HuH-7.5 (cell line): ENCODE results near the gene FIBCD1.

Experiments used
- DNase-seq: peaks from one replicate; pipeline ENCODE4 v3.0.0; 2011; ENCODE audit warnings: low spot score

Gene FIBCD1

DNA sequence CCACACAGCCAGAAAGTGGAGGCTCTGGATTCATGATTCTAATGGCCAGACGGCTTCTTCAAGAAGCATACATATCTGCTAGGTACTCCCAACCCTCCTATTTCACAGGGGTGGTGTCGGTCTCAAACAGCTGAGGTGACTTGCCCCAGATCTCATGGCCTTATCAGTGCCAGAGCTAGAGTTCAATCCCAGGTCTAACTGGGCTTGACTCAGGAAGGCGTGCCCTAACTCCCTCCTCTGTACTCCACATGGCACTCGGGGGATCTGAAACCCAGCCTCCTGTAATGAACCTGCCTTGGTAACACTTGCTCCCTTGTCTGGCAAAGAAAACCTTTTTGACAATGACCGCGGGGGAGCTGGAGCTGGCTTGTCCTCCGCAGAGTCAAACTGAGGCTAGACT, 44.5 kb downstream of the FIBCD1 start:
- DNase-seq, result no peak

DNA sequence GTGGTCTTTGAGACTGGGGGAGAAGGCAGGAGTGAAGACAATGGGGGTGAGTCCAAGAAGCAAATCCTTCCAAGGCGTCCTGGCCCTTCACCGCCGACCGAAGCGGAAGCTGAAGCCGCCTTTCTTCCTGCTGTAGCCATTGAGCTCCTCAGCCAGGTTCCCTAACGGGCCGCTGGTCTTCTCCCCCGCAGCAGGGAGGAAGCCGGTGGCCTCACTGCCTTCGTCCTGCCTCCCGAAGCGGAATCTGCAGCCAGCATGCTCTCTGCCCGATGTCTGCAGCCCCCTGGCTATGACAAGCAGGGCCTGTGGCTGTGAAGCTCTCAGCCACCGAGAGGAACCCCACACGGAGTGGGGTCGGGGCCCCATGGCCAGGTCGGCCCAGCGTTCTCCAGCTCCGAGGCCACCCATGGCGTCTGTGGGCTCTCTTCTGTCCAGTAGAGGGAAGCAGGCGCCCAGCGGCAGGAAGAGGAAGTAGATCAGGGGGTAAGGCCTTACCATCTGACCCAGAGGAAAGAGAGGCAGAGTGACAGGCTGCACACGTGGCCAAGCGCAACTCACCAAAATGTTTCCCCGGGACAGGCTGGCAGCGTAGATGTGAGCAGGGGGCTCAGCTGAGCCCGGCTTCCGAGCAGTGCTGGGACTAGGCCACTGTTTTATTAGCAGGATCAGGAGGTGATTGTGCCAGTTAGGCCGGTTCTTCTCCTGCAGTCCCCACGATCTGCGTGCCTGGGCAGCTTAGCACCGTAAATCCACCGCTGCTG, 45.5 kb downstream of the FIBCD1 start:
- no peak for DNase-seq

DNA sequence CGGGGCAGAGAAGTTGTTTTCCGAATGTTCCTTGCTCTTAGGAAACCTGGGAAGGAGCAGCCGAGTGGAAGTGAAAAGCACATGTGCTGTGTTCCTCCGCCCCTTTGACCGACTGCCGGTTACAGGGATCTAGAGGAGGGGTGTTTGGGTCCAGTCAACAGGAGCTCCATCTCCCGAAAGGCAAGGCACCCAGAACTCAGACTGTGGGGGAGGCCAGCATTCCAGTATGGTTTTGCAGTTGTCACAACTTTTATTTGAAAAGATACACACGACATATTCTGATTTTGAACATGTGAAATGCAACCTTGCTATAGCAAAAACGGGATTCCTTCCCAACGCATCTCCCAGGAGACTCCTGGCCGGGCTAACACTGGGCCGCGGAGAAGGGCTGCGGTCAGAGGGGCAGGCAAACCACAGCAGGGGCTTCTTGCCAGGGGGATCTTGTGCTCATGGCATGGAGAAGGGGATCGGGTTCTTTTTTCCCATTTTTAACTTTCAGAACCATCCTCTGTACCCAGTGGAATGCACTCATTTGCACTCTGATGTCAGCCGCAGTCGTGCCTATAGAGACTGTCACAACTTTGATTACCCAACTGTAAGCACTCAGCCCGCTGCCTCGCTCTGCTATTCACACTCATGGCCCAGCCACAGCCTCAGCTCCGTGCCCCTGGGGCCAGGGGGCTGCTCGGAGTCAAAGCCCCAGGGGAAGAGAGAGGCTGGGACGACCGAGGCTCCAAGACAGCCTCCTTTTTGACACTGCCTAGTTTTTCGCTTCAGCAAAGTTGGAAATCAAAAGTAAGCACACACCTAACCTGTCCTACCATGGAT, 46.4 kb downstream of the FIBCD1 start:
- DNase-seq, result no peak

DNA sequence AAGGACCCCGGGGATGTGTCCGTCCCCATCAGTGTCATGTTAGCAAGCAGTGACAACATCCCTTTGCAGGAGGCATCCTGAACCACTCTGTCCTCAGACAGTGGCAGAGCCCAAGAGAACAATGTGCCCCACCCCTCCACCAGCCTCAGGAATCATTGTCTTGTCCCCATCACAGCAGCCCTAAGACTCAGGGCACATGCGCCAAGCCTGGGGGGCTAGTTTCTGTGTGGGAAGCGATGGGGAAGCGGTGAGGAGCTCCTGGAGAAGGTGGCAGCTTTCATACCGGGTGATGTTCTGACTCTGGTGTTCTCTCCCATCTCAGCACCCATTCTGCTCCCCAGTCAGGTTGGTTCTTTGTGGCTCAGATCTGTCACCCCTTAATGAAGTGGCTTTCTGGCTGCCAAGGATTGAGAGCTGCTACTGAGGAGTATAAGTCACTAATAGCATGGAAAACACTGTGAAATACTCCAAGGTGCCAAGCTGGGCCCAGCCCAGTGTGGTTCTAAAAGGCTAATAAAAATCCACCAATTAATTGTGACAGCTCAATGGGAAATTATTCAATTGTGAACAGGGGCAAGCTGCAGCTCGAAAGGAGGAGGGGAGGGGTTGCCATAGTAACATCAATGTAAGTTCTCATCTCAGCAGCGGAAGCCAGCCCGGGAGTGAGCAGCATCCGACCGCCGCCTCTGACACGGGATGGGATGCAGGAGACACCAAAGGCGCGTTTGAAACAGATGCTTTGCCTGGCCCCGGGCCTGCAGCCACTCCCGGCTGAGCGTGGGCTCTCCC, 47.2 kb downstream of the FIBCD1 start:
- no peak for DNase-seq

DNA sequence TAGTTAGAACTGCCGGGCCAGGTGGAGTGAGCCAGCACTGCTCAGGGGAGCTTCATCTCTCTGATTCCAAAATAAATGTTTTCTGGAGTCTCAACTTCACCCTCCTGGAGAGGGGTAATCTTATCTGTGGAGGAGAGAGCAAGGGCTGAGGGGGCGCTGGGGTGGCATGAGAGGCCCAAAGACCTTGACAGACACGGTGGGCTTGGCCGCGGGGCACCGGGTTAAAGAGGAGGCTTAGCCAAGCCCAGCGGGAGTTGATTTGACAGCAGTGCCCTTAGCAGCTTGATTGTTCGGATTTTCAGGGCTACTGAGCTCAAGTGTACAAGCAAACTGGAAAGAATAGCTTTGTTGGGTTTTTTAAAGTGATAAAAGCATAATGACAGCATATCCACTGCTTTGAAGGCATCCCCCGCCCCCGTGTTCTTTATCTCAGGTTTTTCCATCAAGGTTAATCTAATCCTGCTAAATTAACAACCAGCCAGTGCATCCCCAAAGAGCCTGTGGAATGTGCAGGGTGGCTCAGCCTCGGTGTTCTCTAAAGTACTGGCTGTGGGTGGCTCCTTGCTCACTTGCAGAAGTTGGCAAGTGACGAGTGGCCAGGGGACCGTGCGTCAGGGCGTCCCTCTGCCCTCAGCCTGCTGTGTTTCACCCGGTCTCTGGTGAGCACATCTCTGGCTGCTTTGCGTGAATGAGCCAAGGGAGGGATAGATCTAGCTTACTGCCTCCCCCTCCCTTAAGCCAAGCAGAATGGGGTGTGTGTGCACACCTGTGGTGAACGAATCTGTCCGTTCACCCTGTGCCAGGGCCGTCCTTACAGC, 48.0 kb downstream of the FIBCD1 start:
- no peak for DNase-seq

DNA sequence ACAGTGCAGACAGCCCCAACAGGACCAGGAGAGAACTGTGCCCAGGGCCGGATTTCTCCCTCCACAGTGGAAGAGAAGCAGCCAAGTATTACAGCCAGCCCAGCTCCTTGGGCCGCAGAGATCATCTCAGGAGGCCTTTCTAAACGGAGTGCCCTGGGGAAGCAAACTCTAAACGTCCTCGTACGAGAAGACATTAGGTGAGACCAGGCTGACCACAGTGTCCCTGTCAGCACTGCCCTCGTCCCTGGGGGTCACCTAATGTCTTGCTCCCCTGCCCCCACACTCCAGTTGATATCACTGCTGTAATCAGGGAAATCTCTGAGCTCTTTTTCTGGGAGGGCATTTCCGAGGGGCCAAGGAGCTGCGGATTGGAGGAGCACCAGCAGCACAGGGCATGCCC, 48.9 kb downstream of the FIBCD1 start:
- DNase-seq, result no peak

DNA sequence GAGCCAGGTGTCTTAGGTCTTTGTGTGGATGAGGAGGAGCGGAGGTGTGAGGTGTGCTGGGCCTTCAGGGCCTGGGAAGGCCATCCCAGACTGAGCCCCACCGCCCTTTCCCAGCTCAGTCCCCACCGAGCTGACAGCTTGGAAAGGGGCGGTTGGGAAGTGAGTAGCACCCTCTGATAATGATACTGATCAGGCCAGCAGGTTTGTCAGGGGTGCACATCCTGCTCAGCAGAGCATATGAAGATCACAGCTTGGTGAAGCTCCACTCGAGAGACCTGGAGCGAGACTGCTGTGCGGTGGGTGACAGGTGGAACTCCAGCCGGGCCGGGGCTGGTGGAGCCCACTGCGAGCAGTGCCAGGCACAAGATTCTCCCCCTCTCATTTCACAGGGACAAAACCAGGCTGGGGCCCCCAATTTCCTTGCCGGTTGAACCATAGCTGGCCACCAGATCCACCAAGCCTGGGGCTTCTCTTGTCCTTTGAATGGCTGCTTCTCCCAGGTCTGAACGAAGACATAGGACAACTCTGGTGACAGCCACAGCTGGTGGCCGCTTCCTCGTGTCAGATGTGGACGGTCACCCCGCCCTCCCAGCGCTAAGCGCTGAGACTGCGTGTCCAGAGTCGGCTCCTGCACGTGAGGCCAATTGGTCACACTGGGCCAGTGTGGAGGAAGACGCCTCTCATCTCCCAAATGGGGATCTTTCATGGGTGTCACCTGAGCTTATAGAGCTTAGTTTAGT, 50.7 kb downstream of the FIBCD1 start:
- DNase-seq, result no peak

DNA sequence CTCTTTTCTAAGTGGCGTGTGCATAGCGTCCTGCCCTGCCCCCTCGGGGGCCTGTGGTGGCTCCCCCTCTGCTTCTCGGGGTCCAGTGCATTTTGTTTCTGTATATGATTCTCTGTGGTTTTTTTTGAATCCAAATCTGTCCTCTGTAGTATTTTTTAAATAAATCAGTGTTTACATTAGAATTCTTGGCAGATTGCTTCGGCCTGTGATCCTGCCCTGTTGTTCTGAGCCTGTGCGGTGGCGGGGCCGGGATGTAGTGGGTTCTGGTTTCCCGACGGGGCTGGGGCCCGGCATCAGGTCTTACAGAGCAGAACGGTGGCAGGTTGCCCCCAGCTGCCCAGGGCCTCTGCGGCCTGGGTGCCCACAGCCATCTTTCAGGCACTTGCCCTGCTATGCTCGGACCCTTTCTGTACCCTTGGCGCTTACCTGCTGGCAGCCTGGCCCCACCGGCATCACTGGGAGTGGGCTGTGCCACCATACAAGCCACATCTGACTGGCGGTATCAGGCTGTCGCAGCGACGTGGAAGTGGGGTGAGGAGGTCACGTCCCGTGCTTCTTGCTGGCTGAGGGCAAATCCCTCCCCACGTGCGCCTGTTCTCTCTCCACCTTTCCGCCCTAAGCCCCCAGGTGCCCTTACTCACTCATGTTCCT, 51.4 kb downstream of the FIBCD1 start:
- DNase-seq, result no peak

DNA sequence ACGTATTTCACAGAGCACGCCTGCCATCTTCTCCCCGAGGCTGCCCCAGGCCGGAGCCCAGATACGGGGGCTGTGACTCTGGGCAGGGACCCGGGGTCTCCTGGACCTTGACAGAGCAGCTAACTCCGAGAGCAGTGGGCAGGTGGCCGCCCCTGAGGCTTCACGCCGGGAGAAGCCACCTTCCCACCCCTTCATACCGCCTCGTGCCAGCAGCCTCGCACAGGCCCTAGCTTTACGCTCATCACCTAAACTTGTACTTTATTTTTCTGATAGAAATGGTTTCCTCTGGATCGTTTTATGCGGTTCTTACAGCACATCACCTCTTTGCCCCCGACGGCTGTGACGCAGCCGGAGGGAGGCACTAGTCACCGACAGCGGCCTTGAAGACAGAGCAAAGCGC, 52.1 kb downstream of the FIBCD1 start:
- no peak for DNase-seq

DNA sequence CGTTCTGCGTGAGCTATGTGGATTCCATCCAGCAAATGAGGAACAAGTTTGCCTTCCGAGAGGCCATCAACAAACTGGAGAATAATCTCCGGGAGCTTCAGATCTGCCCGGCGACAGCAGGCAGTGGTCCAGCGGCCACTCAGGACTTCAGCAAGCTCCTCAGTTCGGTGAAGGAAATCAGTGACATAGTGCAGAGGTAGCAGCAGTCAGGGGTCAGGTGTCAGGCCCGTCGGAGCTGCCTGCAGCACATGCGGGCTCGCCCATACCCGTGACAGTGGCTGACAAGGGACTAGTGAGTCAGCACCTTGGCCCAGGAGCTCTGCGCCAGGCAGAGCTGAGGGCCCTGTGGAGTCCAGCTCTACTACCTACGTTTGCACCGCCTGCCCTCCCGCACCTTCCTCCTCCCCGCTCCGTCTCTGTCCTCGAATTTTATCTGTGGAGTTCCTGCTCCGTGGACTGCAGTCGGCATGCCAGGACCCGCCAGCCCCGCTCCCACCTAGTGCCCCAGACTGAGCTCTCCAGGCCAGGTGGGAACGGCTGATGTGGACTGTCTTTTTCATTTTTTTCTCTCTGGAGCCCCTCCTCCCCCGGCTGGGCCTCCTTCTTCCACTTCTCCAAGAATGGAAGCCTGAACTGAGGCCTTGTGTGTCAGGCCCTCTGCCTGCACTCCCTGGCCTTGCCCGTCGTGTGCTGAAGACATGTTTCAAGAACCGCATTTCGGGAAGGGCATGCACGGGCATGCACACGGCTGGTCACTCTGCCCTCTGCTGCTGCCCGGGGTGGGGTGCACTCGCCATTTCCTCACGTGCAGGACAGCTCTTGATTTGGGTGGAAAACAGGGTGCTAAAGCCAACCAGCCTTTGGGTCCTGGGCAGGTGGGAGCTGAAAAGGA, 53.3 kb downstream of the FIBCD1 start:
- no peak for DNase-seq

DNA sequence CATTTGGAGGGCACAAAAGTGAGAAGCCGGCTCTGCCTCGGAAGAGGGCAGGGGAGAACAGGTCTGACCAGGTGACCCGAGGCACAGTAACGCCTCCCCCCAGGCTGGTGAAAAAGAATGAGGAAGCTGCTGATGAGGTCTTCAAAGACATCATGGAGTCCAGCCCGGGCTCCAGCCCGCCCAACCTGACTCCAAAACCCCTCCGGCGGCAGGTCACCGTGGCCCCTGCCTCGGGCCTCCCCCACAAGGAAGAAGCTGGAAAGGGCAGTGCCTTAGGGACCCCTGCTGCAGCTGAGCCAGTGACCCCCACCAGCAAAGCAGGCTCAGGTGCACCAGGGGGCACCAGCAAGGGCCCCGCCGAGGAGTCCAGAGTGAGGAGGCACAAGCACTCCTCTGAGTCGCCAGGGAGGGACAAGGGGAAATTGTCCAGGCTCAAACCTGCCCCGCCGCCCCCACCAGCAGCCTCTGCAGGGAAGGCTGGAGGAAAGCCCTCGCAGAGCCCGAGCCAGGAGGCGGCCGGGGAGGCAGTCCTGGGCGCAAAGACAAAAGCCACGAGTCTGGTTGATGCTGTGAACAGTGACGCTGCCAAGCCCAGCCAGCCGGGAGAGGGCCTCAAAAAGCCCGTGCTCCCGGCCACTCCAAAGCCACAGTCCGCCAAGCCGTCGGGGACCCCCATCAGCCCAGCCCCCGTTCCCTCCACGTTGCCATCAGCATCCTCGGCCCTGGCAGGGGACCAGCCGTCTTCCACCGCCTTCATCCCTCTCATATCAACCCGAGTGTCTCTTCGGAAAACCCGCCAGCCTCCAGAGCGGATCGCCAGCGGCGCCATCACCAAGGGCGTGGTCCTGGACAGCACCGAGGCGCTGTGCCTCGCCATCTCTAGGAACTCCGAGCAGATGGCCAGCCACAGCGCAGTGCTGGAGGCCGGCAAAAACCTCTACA, 54.2 kb downstream of the FIBCD1 start:
- DNase-seq, result no peak

DNA sequence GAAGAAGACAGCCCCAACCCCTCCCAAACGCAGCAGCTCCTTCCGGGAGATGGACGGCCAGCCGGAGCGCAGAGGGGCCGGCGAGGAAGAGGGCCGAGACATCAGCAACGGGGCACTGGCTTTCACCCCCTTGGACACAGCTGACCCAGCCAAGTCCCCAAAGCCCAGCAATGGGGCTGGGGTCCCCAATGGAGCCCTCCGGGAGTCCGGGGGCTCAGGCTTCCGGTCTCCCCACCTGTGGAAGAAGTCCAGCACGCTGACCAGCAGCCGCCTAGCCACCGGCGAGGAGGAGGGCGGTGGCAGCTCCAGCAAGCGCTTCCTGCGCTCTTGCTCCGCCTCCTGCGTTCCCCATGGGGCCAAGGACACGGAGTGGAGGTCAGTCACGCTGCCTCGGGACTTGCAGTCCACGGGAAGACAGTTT, 54.9 kb downstream of the FIBCD1 start:
- DNase-seq, result no peak

DNA sequence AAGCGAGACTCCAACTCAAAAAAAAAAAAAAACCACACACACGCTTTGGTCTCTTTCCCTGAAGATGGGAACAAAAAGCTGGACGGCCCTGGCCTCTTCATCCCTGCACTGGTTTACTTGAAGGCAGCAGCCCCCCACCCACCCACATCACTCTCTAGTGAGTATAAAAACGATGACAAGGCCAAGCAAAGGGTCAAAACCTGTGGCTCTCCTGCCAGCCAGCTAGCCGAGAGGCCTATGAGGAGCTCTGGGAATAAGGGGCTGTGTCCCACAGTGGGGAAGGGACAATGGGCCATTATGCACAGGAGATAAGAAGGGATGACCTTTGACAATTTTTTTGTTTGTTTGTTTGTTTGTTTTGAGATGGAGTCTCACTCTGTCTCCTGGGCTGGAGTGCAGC, 55.6 kb downstream of the FIBCD1 start:
- DNase-seq, result no peak

DNA sequence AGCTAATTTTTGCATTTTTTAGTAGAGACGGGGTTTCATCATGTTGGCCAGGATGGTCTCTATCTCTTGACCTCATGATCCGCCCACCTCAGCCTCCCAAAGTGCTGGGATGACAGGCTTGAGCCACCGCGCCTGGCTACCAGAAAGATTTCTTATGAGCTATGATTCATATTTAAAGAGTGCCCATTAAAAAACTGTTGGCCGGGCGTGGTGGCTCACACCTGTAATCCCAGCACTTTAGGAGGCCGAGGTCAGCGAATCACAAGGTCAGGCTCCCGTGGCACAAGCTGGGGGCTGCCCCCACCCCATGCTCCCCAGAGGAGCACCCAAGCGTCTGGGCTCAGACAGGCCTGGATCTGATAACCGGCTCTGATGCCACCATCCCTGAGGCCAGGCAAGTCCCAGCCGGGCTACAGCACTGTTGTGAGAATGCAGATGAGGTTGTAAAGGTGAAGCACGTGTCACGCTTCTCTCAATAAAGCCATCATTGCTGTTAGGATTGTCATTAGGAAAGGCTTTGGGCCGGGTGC, 56.3 kb downstream of the FIBCD1 start:
- no peak for DNase-seq

DNA sequence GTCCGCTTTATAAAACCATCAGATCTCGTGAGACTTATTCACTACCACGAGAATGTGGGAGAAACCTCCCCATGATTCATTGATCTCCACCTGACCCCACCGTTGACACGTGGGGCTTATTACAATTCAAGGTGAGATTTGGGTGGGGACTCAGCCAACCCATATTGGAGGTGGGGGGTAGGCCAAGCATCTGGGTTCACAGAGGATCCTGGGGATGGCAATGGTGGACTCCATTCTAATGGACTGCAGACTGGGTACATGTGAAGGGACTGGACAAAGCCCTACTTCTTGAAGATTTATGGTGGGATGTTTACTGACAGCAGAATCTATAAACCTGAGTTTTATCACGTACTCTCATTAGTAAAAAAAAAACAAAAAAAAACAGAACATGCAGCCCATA, 57.5 kb downstream of the FIBCD1 start:
- no peak for DNase-seq

DNA sequence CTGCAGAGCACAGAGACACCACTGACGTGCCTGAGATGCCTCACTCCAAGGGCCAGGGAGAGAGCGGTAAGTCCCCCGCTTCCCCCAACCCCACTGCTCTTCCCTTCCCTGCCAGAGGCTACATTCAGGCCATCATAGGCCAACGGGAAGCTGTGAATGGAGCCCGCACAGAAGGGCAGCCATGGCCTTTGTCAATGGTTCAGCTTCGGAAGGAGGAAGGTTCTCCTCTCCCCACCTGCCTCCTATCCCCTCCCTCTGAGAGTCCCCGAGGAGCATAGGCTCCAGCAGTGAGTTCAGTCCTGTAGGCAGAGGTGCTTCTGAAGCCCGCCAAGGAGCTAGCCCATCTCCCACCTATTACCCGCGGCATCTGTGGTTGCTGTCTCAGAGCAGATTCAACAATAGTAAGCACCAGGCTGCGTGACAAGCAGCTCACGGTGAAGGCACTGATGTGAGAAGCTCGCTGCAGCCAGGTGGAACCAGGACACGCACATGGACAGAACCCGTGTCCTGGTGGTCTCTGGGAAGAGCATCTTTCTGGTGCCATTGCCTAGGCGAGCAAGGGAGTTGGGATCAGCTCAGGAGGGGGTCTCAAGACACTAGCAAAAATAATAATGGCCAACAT, 58.3 kb downstream of the FIBCD1 start:
- DNase-seq, result no peak

DNA sequence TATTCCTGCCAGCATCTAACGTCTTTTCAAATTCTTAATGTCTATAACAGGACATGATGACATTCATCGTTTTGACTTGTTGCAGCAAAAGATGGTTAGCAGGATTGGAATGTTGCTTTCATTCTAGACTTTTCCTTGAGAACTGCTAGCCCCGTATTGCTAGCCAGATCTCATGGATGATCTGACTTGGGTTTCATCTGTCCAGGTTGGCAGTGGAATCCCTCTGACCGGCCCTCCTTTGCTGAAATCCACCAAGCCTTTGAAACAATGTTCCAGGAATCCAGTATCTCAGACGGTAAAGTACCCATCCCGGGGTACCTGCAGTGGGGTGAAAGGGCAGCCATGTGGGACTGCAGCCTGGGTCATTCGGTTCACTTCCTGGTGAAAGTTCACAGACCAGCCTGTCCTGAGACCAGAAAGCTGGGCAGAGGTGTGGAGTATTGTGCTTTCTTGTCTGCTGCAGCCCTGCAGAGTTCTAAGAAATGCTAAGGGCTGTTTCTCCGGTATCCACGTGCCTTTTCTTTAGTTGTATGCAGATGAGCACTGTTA, 59.1 kb downstream of the FIBCD1 start:
- DNase-seq, result no peak
